ENCODE measurements around the gene ICE2.

DNA sequence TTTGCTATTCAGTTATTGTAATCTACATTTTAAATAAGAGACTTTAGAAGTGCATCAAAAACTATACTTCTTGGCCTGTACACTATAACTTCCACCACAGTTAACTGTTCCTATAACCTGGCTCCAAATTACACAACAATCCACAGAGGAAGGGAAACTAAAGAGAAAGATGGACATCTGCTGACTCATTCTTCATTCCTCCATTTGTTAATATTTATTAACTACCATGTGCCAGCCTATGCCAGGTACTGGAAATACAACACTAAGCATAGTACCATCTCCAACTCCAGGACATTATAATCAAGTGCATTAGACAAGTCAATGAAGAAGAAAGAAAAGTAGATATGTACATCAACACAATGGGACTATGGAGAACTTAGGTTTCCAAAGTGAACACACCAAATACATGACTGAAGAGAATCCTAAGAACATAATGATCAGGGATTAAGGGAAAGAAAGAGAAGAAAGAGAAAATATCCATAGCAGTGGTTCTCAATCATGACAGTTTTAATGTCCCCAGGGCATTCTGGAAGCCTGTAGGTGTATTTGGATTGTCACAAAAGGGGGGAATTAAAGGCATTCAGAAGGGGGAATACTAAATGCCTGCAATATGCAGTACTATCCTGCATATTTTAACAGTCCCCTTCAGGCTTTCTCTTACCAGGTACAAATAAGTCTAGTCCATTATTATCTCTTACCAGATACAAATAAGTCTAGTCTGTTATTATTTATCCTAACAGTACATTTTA, 8.9 kb downstream of the ICE2 start:
- TF ChIP-seq, protein P1, sequence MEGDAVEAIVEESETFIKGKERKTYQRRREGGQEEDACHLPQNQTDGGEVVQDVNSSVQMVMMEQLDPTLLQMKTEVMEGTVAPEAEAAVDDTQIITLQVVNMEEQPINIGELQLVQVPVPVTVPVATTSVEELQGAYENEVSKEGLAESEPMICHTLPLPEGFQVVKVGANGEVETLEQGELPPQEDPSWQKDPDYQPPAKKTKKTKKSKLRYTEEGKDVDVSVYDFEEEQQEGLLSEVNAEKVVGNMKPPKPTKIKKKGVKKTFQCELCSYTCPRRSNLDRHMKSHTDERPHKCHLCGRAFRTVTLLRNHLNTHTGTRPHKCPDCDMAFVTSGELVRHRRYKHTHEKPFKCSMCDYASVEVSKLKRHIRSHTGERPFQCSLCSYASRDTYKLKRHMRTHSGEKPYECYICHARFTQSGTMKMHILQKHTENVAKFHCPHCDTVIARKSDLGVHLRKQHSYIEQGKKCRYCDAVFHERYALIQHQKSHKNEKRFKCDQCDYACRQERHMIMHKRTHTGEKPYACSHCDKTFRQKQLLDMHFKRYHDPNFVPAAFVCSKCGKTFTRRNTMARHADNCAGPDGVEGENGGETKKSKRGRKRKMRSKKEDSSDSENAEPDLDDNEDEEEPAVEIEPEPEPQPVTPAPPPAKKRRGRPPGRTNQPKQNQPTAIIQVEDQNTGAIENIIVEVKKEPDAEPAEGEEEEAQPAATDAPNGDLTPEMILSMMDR (IDR thresholded peaks at IDR 0.05) = no peak
- no peak for TF ChIP-seq EZH2phosphoT487 (IDR thresholded peaks at IDR 0.05)
